HG03066 (cell line): ENCODE measurements around the gene KPNA4.
A peak's percentile ranks its signal among the peaks of the same experiment; 100 is the strongest.

ENCODE experiments used
- ATAC-seq: cut with Tn5 transposase; IDR thresholded peaks from one replicate; pipeline ENCODE4 v1.9.1; 2021; ENCODE audit warnings: low read depth; ENCODE audit not compliant: unreplicated experiment

The KPNA4 gene

DNA sequence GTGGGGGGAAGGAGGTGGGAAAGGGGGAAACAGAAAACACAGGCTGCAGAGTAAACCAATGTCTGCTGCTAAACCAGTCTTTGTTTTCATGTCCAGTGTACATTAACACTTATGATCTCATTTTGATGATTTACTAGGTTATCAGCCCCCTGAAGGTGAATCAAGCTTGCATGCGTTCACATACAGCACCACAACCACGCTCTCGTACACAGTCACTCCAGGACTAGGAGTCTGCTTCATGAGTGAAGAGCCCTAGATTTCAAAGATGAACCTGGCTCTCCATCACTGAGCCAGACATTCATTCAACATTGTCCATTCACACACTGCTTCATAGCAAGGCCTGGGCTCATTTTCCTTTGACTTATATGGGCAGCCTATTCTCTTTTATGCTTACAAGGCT, 64.0 kb downstream of the KPNA4 start:
- ATAC-seq: no peak

DNA sequence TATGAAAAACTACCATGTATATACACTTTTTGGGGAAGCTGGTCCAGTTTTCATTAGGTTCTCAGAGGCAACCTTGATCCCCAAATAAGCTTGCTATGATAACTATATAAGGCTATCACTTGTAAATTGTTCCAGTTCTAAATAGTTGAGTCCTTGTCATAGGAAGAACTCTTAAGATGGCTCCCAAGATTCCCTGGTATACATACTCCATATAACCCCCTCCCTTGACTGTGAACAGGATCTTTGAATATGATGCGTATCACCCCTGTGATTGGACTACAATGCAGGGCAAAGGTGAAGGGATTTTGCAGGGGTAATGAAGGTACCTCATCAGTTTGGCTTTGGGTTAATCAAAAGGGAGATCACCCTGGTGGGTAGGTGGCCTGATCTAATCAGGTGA, 67.2 kb downstream of the KPNA4 start:
- no peak for ATAC-seq

DNA sequence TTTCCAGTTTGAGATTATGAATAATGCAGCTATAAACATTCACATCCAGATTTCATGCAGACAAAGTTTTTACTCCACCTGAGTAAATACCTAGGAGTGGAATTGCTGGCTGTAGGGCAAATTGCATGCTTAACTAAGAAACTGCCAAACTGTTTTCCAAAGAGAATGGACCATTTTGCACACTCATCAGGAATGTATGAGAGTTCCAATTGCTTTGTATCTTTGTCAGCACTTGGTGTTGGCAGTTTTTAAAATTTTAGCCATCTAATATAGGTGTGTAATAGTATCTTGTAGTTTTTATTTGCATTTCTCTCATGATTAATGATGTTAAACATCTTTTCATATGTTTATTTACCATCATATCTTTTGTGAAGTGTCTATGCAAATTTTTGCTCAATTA, 75.2 kb downstream of the KPNA4 start:
- no peak for ATAC-seq

DNA sequence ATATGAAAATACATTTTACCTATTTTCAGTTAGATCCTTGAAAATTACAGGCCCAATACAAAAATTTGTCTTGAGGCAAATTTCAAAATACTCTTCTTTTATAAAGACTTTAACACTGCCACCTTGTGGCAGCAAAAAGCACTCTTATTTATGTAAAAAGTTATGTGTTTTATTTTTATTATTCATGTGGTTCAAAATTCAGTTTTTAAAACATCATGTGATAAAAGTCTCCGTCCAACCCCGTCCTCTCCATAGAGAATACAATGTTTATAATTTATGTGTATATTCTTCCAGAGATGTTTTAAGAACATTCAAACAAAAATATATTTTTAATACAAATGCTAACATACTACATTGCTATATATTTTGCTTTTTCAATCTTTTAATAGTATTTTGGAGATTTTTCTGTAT, 78.9 kb downstream of the KPNA4 start:
- no peak for ATAC-seq

DNA sequence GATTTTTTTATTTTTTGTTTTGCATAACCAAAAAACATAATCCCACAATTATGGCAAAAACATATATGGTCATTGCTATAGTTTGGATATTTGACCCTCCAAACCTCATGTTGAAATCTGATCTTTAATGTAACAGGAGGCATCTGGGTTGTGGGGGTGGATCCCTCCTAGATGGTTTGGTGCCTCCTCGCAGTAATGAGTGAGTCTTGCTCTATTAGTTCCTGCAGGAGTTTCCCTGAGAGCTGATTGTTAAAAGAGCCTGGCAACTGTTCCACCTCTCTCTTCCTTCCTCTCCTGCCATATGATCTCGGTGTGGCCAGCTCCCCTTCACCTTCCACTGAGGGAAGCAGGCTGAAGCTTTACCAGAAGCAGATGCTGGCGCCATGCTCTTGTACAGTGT, 82.6 kb downstream of the KPNA4 start:
- no peak for ATAC-seq

DNA sequence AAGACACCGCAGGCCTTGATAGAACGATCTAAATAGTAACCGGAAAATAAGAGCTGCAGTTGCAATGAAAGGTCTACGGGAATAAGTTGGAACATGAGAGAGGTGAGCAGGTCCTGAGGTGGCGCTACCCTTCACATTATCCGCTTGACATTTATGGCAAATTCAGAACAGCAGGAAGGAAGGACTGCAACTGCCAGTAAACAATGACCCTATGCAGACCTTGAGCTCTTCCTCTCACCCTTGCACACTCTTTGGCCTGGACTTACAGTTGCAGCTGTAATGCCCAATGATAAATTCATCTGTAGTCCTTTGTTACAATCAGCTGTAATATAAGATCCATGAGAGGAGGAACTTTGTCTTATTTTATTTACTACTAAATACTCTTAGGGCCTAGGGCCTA, 83.5 kb downstream of the KPNA4 start:
- no peak for ATAC-seq

DNA sequence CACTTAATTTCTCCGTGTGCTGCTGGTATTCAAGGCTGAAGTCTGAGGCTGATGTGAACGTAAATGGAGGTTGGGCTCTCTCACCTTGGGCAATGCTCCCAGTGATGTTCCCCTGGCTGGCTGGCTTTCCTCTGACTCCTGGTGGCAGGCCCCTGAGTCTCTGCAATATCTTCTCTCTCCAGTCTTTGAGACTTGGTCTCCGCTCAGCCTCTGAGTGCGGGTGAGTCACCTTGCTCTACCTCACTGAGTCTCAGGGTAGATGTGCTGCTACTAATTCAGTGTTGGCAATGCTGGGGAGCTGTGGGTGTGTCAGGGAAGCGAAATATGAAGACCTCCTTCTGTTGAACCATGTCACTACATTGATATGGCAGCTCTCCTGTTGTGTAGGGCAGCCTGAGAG, 84.4 kb downstream of the KPNA4 start:
- no peak for ATAC-seq

- ATAC-seq: no peak
Measured at GRCh38 chr3:160479376-160479775, 86.0 kb downstream of the KPNA4 start.

DNA sequence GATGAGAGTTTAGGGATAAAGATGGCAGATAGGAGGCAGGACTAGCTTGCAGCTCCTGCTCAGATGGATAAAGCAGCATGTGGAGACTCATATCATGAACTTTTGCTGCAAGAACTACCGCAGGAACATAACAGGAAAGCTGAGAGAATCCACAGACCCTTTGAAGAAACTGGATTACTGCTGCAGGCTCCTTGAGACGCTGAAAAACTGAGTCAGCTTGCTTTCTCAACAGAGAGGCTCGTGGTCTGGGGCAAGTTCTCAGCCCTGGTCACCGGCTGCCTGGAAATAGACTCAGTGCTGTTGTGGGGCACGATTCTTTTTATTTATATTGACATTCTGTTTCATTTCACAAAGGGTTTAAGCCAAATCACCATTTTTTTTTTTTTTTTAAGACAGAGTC, 87.0 kb downstream of the KPNA4 start:
- ATAC-seq: no peak

- ATAC-seq: no peak
Measured at GRCh38 chr3:160477750-160478149, 87.6 kb downstream of the KPNA4 start.

DNA sequence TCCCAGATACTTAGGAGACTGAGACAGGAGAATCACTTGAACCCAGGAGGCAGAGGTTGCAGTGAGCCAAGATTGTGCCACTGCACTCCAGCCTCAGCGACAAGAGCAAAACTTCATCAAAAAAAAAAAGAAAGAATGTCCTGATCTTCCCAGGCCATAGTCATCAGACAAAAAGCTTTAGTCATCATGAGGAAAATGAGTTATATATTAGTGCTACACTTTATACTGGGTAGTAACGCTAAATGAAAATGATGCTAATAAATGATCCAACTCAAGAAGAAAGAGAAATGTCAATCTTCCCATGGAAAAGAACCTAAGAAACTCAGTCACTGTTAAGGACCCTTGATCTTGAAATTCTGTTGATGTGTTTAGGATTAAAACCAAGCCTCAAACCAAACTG, 89.5 kb downstream of the KPNA4 start:
- ATAC-seq: no peak

GRCh38 chr3:160475153-160475552, 90.2 kb downstream of the KPNA4 start:
- no peak for ATAC-seq

- ATAC-seq: no peak
Measured at GRCh38 chr3:160474416-160474838, 90.9 kb downstream of the KPNA4 start.

GRCh38 chr3:160473978-160474377, 91.4 kb downstream of the KPNA4 start:
- ATAC-seq: no peak

GRCh38 chr3:160473221-160473620, 92.2 kb downstream of the KPNA4 start:
- no peak for ATAC-seq

- peak; percentile 73 for ATAC-seq
Measured at GRCh38 chr3:160472344-160472743, 93.0 kb downstream of the KPNA4 start.

DNA sequence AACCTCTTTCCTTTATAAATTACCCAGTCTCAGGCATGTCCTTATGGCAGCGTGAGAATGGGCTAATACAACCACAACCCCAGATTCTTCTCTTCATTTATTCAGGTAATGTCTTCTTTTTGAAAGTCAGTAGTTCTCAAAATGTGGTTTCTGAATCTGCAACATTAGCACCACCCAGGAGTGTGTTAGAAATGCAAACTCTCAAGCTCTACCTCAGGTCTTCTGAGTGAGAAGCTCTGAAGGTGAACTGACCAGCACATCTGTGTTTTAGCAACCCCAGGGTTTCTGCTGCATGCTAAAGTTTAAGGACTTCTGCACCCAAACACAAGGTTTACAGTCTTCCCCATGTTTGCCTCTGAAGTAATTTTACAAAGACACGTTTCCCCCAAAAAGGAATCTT, 93.5 kb downstream of the KPNA4 start:
- no peak for ATAC-seq

DNA sequence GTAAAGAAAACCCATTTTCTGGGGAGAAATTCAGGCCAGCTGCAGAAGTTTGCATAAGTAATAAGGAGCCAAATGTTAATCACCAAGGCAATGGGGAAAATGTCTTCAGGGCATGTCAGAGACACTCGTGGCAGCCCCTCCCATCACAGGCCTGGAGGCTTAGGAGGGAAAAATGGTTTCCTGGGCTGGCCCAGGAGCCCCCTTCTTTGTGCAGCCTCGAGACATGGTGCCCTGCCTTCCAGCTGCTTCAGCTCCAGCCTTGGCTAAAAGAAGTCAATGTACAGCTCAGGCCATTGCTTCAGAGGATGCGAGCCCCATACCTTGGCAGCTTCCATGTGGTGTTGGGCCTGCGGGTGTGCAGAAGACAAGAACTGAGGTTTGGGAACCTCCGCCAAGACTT, 95.2 kb downstream of the KPNA4 start:
- no peak for ATAC-seq

DNA sequence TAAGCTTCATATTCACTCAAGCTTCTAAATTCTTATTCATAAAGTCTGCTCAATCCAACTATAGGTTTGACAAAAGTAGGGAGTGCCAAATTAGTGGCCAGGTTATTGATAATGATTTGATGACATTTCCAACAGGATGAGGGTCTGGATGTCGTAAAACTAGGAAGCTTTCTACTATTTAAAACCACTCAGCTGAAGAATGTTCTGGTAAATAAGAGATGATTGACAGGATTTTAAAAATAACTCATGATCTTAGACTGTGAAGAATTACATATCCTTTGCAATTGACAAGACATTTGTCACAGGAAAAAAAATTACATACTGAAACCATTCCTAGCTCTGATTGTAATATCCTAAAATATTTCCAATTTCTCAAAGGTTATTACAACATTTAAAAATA, 100.4 kb downstream of the KPNA4 start:
- no peak for ATAC-seq

DNA sequence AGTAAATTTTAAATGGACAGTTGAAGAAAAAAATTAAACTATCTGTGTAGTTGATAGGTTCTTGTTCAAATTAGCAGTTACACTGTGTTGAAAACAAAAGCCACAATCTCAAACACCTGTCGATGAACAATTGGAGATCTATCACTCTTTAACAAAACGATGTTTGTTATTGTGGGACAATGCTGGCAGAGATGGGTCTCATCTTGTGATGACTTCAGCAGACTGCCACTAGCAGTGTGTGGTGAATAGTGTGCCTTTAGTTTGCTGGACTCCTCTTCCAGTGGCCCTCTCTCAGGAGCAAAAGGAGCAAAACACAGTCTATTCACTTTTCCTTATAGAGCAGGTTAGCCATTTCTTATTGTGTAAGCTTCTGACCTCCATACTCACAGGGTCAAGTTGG, 101.0 kb downstream of the KPNA4 start:
- ATAC-seq: no peak

GRCh38 chr3:160460033-160460432, 105.3 kb downstream of the KPNA4 start:
- ATAC-seq: no peak

GRCh38 chr3:160459450-160459970, 105.9 kb downstream of the KPNA4 start:
- ATAC-seq: no peak

DNA sequence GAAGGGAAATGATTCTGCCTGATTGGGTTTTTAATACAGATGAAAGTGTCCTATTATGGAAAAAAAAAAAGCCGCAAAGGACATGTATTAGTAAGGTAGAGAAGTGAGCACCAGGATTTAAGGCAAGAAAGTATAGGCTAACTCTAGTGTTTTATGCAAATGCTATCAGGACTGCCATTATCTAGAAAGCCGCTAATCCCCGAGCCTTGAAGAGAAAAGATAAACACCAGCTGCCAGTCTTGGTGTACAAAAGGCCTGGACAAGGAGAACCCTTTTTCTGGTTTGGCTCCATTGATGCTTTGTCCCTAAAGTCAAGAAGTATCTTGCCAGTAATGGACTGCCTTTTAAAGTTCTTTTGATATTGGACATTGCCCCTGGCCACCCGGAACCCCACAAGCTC, 107.2 kb downstream of the KPNA4 start:
- ATAC-seq: no peak
